Spinal cord (tissue), 10 donors: ENCODE data around the gene MKLN1. TPM values are rescaled to one million over a fixed set of nuclear protein-coding genes. Genes with fewer than 3 reads are reported as not detected.
"Not testable (repeated sequence)": the region's sequence is repeated elsewhere in the genome, so short reads cannot be mapped to it uniquely, and the experiment has no call there.

Source experiments
- DNase-seq, 6 donors: peaks; one replicate each; pipeline versions ENCODE4 v3.0.0 to v3.0.0-alpha.2; 2013 to 2015; ENCODE audit warnings: low spot score in 6 of 6, low read depth in 4 of 6
- H3K27ac ChIP-seq: one replicate; pipeline ENCODE4 v1.5.1; 2013; ENCODE audit warnings: low read depth, low read length, control low read depth
- H3K27me3 ChIP-seq: one replicate; pipeline ENCODE4 v1.6.1; 2013; ENCODE audit warnings: low read length; ENCODE audit not compliant: control insufficient read depth, insufficient read depth
- H3K36me3 ChIP-seq: one replicate; pipeline ENCODE4 v1.6.1; 2013; ENCODE audit warnings: low read length; ENCODE audit not compliant: control insufficient read depth, insufficient read depth
- H3K4me1 ChIP-seq: one replicate; pipeline ENCODE4 v1.6.1; 2013; ENCODE audit warnings: low read length; ENCODE audit not compliant: control insufficient read depth, insufficient read depth
- H3K4me3 ChIP-seq: one replicate; pipeline ENCODE4 v1.5.1; 2013; ENCODE audit warnings: low read depth, low read length, control low read depth
- H3K9me3 ChIP-seq: one replicate; pipeline ENCODE4 v1.6.1; 2013; ENCODE audit warnings: low read length; ENCODE audit not compliant: control insufficient read depth, insufficient read depth
- WGBS: methylation state at CpG from one replicate; pipeline ENCODE4 v1.1.5; 2013; ENCODE audit warnings: missing lambda C conversion rate; ENCODE audit not compliant: insufficient coverage; 5-methylcytosine and 5-hydroxymethylcytosine counted together
- polyA plus RNA-seq, 2 donors: library from polyadenylated mRNA; unstranded; fragments of 120-200 nt; gene quantifications; one replicate each; pipeline ENCODE4 v1.2.1, GENCODE V29; 2013; ENCODE audit not compliant: insufficient read length in 2 of 2
- total RNA-seq, 2 donors: library from RNA; depleted of rRNA in 1 of 2; stranded (reverse); fragments of 120-200 nt in 1 of 2; fragments of >200 nt in 1 of 2; gene quantifications; one replicate each; pipeline versions ENCODE4 v1.2.3 to v1.2.4, GENCODE V29; 2013 to 2014
- donor health status: healthy.

MKLN1 gene
- total and polyA plus RNA-seq, 4 donors = 13.6 to 69.4 (median 36.6) TPM

DNA sequence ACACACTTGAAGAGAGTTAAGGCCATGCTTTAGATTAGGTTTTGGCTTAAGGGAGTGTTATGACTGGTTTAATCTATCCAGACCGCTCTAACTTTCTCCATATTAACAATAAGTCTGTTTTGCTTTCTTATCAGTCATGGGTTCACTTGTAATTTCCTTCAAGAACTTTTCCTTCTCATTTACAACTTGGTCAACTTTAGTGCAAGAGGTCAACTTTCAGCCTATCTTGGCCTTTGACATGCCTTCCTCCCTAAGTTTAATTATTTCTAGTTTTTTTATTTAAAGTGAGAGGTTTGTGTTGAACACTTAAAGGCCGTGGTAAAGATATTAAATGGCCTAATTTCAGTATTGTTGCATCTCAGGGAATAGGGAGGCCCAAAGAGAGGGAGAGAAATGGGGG, 75.6 kb downstream of the MKLN1 start:
- H3K36me3 ChIP-seq = peaks cover 2% of the 10 kb centered on the region
- WGBS = no CpG with 5 or more reads among the region's 2 CpGs
- H3K4me3 ChIP-seq = no peak overlapping the region
- H3K9me3 ChIP-seq = peaks cover 8% of the 10 kb centered on the region
- no peak overlapping the region for H3K27ac ChIP-seq
- H3K27me3 ChIP-seq = no peaks in the 10 kb centered on the region
- no peaks in the 10 kb centered on the region for H3K4me1 ChIP-seq
- DNase-seq = no peak

DNA sequence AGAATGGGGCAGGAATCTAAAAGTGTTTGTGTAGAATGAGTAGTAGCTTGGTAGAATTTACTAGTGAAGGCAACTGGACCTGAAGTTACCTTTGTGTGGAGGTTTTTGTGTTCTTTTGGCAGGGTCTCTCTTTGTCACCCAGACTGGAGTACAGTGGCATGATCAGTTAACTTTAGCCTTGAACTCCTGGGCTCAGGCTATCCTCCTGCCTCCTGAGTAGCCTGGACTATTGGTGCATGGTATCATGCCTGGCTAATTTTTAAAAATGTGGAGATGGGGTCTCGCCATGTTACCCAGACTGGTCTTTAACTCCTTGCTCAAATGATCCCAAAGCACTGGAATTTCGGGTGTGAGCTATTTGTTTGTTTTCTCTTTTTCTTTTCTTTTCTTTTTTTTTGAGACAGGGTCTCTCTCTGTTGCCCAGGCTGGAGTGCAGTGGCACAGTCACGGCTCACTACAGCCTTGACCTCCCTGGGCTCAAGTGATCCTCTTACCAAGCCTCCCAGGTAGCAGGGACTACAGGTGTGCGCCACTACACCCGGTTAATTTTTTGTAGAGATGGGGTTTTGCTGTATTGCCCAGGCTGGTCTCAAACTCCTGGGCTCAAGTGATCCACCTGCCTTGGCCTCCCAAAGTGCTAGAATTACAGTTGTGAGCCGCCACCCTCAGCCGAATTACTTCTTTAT, 76.7 kb downstream of the MKLN1 start:
- DNase-seq = no peak

GRCh38 chr7:131409129-131409766, 81.6 kb downstream of the MKLN1 start:
- 100% methylated on average over 2 of the region's 5 CpGs for WGBS
- DNase-seq = no peak
- no peak overlapping the region for H3K4me3 ChIP-seq
- no peaks in the 10 kb centered on the region for H3K4me1 ChIP-seq
- no peaks in the 10 kb centered on the region for H3K27me3 ChIP-seq
- no peaks in the 10 kb centered on the region for H3K9me3 ChIP-seq
- H3K27ac ChIP-seq = no peak overlapping the region
- H3K36me3 ChIP-seq = peaks cover 8% of the 10 kb centered on the region

More for the DNA sequence above, 76.7 kb downstream of the MKLN1 start:
- Histone ChIP-seq H3K9me3 (peaks cover 8% of the 10 kb centered on the region), H3K4me3 (no peak overlapping the region), H3K4me1 (no peaks in the 10 kb centered on the region), H3K27ac (no peak overlapping the region), H3K27me3 (no peaks in the 10 kb centered on the region), H3K36me3 (peaks cover 2% of the 10 kb centered on the region)
- WGBS = 100% methylated on average over 1 of the region's 7 CpGs

- no peaks in the 10 kb centered on the region for H3K9me3 ChIP-seq
Observed at GRCh38 chr7:131412031-131412430, 84.4 kb downstream of the MKLN1 start.

DNA sequence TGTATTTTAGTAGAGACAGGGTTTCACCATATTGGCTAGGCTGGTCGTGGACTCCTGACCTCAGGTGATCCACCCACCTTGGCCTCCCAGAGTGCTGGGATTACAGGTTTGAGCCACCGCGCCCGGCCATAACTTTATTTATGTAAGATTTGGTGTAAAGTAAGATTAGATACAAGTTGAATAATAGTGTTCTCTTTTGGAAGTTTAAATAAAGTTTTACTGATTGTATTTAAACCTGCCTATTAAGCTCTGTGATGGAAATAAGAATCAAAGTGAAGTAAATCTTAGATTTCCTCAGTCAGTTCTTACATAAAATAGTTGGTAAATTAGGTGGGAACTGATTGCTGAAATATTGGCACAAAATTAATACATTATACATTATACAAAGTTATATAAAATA, 86.0 kb downstream of the MKLN1 start:
- 100% methylated on average over 1 of the region's 4 CpGs for WGBS

More at GRCh38 chr7:131412031-131412430, 84.4 kb downstream of the MKLN1 start:
- H3K4me1 ChIP-seq = no peaks in the 10 kb centered on the region
- H3K4me3 ChIP-seq = no peak overlapping the region
- peak in 1 of 6 donors; percentile 50 for DNase-seq
- H3K27me3 ChIP-seq = no peaks in the 10 kb centered on the region
- H3K27ac ChIP-seq = no peak overlapping the region
- no CpG with 5 or more reads among the region's 3 CpGs for WGBS
- H3K36me3 ChIP-seq = peaks cover 8% of the 10 kb centered on the region

GRCh38 chr7:131424219-131424822, 96.6 kb downstream of the MKLN1 start:
- H3K27me3 ChIP-seq = no peaks in the 10 kb centered on the region
- H3K4me1 ChIP-seq = no peaks in the 10 kb centered on the region
- no peak overlapping the region for H3K27ac ChIP-seq
- H3K36me3 ChIP-seq = no peaks in the 10 kb centered on the region
- no CpG with 5 or more reads among the region's 5 CpGs for WGBS
- DNase-seq = peak in 3 of 6 donors; percentile 28 to 86 (median 75)
- H3K9me3 ChIP-seq = no peaks in the 10 kb centered on the region
- H3K4me3 ChIP-seq = no peak overlapping the region

More for the DNA sequence above, 86.0 kb downstream of the MKLN1 start:
- Histone ChIP-seq H3K9me3 (no peaks in the 10 kb centered on the region), H3K4me1 (no peaks in the 10 kb centered on the region), H3K27ac (no peak overlapping the region), H3K27me3 (no peaks in the 10 kb centered on the region), H3K36me3 (peaks cover 8% of the 10 kb centered on the region), H3K4me3 (no peak overlapping the region)
- DNase-seq = no peak

GRCh38 chr7:131425992-131426391, 98.3 kb downstream of the MKLN1 start:
- no peaks in the 10 kb centered on the region for H3K9me3 ChIP-seq
- 0% methylated on average over 1 of the region's 3 CpGs for WGBS
- H3K4me1 ChIP-seq = peaks cover 4% of the 10 kb centered on the region
- peak overlapping the region; percentile 58 for H3K27ac ChIP-seq
- H3K27me3 ChIP-seq = no peaks in the 10 kb centered on the region
- no peak overlapping the region for H3K4me3 ChIP-seq
- peaks cover 4% of the 10 kb centered on the region for H3K36me3 ChIP-seq
- peak in 4 of 6 donors; percentile 46 to 85 (median 64) for DNase-seq

DNA sequence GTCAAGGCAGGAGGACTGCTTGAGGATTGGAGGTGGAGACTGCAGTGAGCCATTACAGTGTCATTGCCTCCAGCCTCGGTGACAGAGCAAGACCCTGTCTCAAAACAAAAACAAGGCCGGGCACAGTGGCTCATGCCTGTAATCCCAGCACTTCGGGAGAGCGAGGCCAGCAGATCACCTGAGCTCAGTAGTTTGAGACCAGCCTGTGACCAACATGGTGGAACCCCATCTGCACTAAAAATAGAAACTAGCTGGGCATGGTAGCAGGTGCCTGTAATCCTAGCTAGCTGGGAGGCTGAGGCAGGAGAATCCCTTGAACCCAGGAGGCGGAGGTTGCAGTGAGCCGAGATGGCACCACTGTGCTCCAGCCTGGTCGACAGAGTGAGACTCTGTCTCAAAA, 103.2 kb downstream of the MKLN1 start:
- H3K4me1 ChIP-seq, DNase-seq, H3K9me3 ChIP-seq, H3K27me3 ChIP-seq, H3K36me3 ChIP-seq, H3K4me3 ChIP-seq: not testable (repeated sequence)
- WGBS = 85% methylated on average over 7 of the region's 7 CpGs
- H3K27ac ChIP-seq = peak overlapping the region; percentile 49

GRCh38 chr7:131431289-131431688, 103.6 kb downstream of the MKLN1 start:
- Histone ChIP-seq H3K27ac (peak overlapping the region; percentile 49), H3K9me3 (no peaks in the 10 kb centered on the region), H3K36me3 (peaks cover 5% of the 10 kb centered on the region), H3K27me3 (no peaks in the 10 kb centered on the region), H3K4me3 (no peak overlapping the region), H3K4me1 (peaks cover 9% of the 10 kb centered on the region)
- peak in 3 of 6 donors; percentile 25 to 56 (median 50) for DNase-seq
- WGBS = 17% methylated on average over 2 of the region's 3 CpGs
